Astrocyte (in vitro differentiated cells and primary cell): ENCODE data around the gene BBS7. TPM values are rescaled to one million over a fixed set of nuclear protein-coding genes. Genes with fewer than 3 reads are reported as not detected.

Experiments used
- DNase-seq: peaks from one replicate; pipeline ENCODE4 v3.0.0-alpha.2; 2010; ENCODE audit warnings: low read depth
- FAIRE-seq: peaks from 2 replicates; lab custom pipeline; 2011; peaks lifted over from hg19 to GRCh38; lab: Jason Lieb, UNC
- H2AFZ ChIP-seq: 2 replicates; pipeline ENCODE4 v1.6.0; 2012; ENCODE audit warnings: low read depth, low read length, inconsistent platforms
- H3K27ac ChIP-seq: 2 replicates; pipeline ENCODE4 v1.5.1; 2011; ENCODE audit warnings: low read depth, low read length, inconsistent platforms
- H3K27me3 ChIP-seq: 2 replicates; pipeline ENCODE4 v1.6.0; 2011; ENCODE audit warnings: low read length, inconsistent platforms; ENCODE audit not compliant: insufficient read depth
- H3K36me3 ChIP-seq: 2 replicates; pipeline ENCODE4 v1.5.1; 2011; ENCODE audit warnings: low read length, inconsistent platforms; ENCODE audit not compliant: insufficient read depth
- H3K4me1 ChIP-seq: 2 replicates; pipeline ENCODE4 v1.5.1; 2011; ENCODE audit warnings: low read length, inconsistent platforms; ENCODE audit not compliant: insufficient read depth
- H3K4me2 ChIP-seq: 2 replicates; pipeline ENCODE4 v1.6.0; 2012; ENCODE audit warnings: low read length, inconsistent platforms
- H3K4me3 ChIP-seq: 2 replicates; pipeline ENCODE4 v1.5.1; 2011; ENCODE audit warnings: low read depth, mild to moderate bottlenecking, low read length, inconsistent platforms; ENCODE audit not compliant: insufficient read depth
- H3K79me2 ChIP-seq: 2 replicates; pipeline ENCODE4 v1.6.0; 2012; ENCODE audit warnings: mild to moderate bottlenecking, low read length, inconsistent platforms; ENCODE audit not compliant: insufficient read depth
- H3K9ac ChIP-seq: 2 replicates; pipeline ENCODE4 v1.6.0; 2012; ENCODE audit warnings: mild to moderate bottlenecking, low read length, inconsistent platforms
- H3K9me3 ChIP-seq: 2 replicates; pipeline ENCODE4 v1.5.1; 2012; ENCODE audit warnings: low read depth, mild to moderate bottlenecking, low read length, inconsistent platforms; ENCODE audit not compliant: insufficient read depth
- H4K20me1 ChIP-seq: 2 replicates; pipeline ENCODE4 v1.6.0; 2012; ENCODE audit warnings: low read length, inconsistent platforms; ENCODE audit not compliant: insufficient read depth
- H3K27ac Mint-ChIP-seq: one replicate; pipeline ENCODE4 v1.8.0; 2021; ENCODE audit warnings: mild to moderate bottlenecking, mixed read lengths; ENCODE audit not compliant: unreplicated experiment
- H3K27me3 Mint-ChIP-seq: one replicate; pipeline ENCODE4 v1.8.0; 2021; ENCODE audit warnings: low read depth, mixed read lengths; ENCODE audit not compliant: unreplicated experiment
- H3K36me3 Mint-ChIP-seq: one replicate; pipeline ENCODE4 v1.8.0; 2021; ENCODE audit warnings: low read depth, mixed read lengths; ENCODE audit not compliant: unreplicated experiment
- H3K4me1 Mint-ChIP-seq: one replicate; pipeline ENCODE4 v1.8.0; 2021; ENCODE audit warnings: low read depth, mixed read lengths; ENCODE audit not compliant: unreplicated experiment
- H3K4me3 Mint-ChIP-seq: one replicate; pipeline ENCODE4 v1.8.0; 2021; ENCODE audit warnings: mild to moderate bottlenecking, moderate library complexity, mixed read lengths; ENCODE audit not compliant: unreplicated experiment
- H3K9me3 Mint-ChIP-seq: one replicate; pipeline ENCODE4 v1.8.0; 2021; ENCODE audit warnings: mild to moderate bottlenecking, mixed read lengths; ENCODE audit not compliant: unreplicated experiment
- EZH2 ChIP-seq: IDR thresholded peaks from 2 replicates; pipeline ENCODE4 v1.6.1; 2012; ENCODE audit warnings: mild to moderate bottlenecking, low read length, inconsistent platforms; ENCODE audit not compliant: insufficient read depth
- total RNA-seq: library from RNA; stranded (reverse); gene quantifications from 2 replicates; pipeline ENCODE4 v1.2.1, GENCODE V29; 2021
- TF ChIP-seq, protein P1 (sequence below): IDR thresholded peaks from 2 replicates; pipeline ENCODE4 v1.5.1; 2011; ENCODE audit warnings: low read depth, mild to moderate bottlenecking, inconsistent platforms, low read length, moderate library complexity; ENCODE audit not compliant: insufficient read depth

The BBS7 gene
- total RNA-seq, 1 donor from 2014 or later: 21.0 TPM

GRCh38 chr4:121784975-121785374 is 85.3 kb downstream of the BBS7 start:
- no peak for TF ChIP-seq EZH2
- TF ChIP-seq, protein P1, sequence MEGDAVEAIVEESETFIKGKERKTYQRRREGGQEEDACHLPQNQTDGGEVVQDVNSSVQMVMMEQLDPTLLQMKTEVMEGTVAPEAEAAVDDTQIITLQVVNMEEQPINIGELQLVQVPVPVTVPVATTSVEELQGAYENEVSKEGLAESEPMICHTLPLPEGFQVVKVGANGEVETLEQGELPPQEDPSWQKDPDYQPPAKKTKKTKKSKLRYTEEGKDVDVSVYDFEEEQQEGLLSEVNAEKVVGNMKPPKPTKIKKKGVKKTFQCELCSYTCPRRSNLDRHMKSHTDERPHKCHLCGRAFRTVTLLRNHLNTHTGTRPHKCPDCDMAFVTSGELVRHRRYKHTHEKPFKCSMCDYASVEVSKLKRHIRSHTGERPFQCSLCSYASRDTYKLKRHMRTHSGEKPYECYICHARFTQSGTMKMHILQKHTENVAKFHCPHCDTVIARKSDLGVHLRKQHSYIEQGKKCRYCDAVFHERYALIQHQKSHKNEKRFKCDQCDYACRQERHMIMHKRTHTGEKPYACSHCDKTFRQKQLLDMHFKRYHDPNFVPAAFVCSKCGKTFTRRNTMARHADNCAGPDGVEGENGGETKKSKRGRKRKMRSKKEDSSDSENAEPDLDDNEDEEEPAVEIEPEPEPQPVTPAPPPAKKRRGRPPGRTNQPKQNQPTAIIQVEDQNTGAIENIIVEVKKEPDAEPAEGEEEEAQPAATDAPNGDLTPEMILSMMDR: no peak
- Histone ChIP-seq H3K27me3 (no peaks in the 10 kb centered on the region), H3K9me3 (no peaks in the 10 kb centered on the region), H3K79me2 (no peaks in the 10 kb centered on the region), H3K4me1 (peaks cover 25% of the 10 kb centered on the region), H3K27ac (peak overlapping the region; percentile 88), H4K20me1 (no peaks in the 10 kb centered on the region), H3K9ac (peak overlapping the region; percentile 61), H3K4me2 (peak overlapping the region; percentile 50), H3K36me3 (no peaks in the 10 kb centered on the region), H3K4me3 (no peak overlapping the region), H2AFZ (peak overlapping the region; percentile 29)
- Mint-ChIP-seq H3K27me3 (peaks cover 6% of the 10 kb centered on the region), H3K4me1 (peaks cover 26% of the 10 kb centered on the region), H3K36me3 (no peaks in the 10 kb centered on the region), H3K27ac (peak overlapping the region; percentile 75), H3K4me3 (peak overlapping the region; percentile 35), H3K9me3 (peaks cover 4% of the 10 kb centered on the region)
- FAIRE-seq: peak; percentile 78
- DNase-seq: peak; percentile 97

DNA sequence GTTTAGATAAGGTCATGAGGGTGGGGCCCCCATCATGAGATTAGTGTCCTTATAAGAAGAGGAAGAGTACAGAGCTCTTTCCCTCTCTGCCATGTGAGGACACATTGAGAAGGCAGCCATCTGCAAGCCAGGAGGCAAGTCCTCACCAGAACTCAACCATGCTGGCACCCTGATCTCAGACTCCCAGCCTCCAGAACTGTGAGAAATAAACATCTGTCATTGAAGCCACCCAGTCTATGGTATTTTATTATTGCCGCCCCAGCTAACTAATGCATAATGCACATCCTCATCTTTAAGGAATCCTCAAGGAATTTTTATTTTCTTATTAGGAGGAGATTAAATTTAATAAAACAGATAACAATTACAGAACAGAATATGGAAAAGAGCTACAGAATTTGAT is 85.9 kb downstream of the BBS7 start:
- H3K27me3 Mint-ChIP-seq: peaks cover 6% of the 10 kb centered on the region
- Histone ChIP-seq H3K4me3 (no peak overlapping the region), H4K20me1 (no peaks in the 10 kb centered on the region), H3K27ac (peak overlapping the region; percentile 82), H2AFZ (no peak overlapping the region), H3K4me1 (peaks cover 20% of the 10 kb centered on the region), H3K36me3 (no peaks in the 10 kb centered on the region), H3K27me3 (no peaks in the 10 kb centered on the region), H3K79me2 (no peaks in the 10 kb centered on the region), H3K9me3 (no peaks in the 10 kb centered on the region), H3K4me2 (no peak overlapping the region), H3K9ac (no peak overlapping the region)
- TF ChIP-seq, protein P1: no peak
- TF ChIP-seq EZH2: no peak
- H3K9me3 Mint-ChIP-seq: peaks cover 4% of the 10 kb centered on the region
- no peaks in the 10 kb centered on the region for H3K36me3 Mint-ChIP-seq
- FAIRE-seq (no peak), DNase-seq (peak; percentile 32)
- peak overlapping the region; percentile 75 for H3K27ac Mint-ChIP-seq
- H3K4me3 Mint-ChIP-seq: no peak overlapping the region
- peaks cover 20% of the 10 kb centered on the region for H3K4me1 Mint-ChIP-seq

GRCh38 chr4:121783210-121783609 is 87.1 kb downstream of the BBS7 start:
- Histone ChIP-seq H3K9me3 (no peaks in the 10 kb centered on the region), H3K4me2 (no peak overlapping the region), H4K20me1 (no peaks in the 10 kb centered on the region), H3K36me3 (no peaks in the 10 kb centered on the region), H3K79me2 (no peaks in the 10 kb centered on the region), H3K9ac (no peak overlapping the region), H3K4me3 (no peak overlapping the region), H3K27me3 (no peaks in the 10 kb centered on the region), H3K27ac (no peak overlapping the region), H2AFZ (no peak overlapping the region), H3K4me1 (peaks cover 12% of the 10 kb centered on the region)
- peaks cover 4% of the 10 kb centered on the region for H3K9me3 Mint-ChIP-seq
- no peak for FAIRE-seq
- no peak overlapping the region for H3K4me3 Mint-ChIP-seq
- no peaks in the 10 kb centered on the region for H3K36me3 Mint-ChIP-seq
- DNase-seq: no peak
- peaks cover 6% of the 10 kb centered on the region for H3K27me3 Mint-ChIP-seq
- TF ChIP-seq EZH2: no peak
- TF ChIP-seq, protein P1: no peak
- no peak overlapping the region for H3K27ac Mint-ChIP-seq
- peaks cover 12% of the 10 kb centered on the region for H3K4me1 Mint-ChIP-seq
